GM12878 (cell line): ENCODE measurements around the gene CNTNAP2. TPM values are rescaled to one million over a fixed set of nuclear protein-coding genes. Genes with fewer than 3 reads are reported as not detected.

Experiments
- ATAC-seq: fragments of 200-7000 bp; cut with Tn5 transposase; 3 replicates; pipeline ENCODE4 v1.9.1; 2020; ENCODE audit warnings: mild to moderate bottlenecking, moderate library complexity
- BruUV-seq: library from RNA; stranded (reverse); fragments of 400-500 nt; replicated peaks from 2 replicates; lab custom pipeline; 2021; lab: Mats Ljungman, UMichigan
- CTCF ChIA-PET: fragments of 300-600 bp; sonication (Branson Sonifier 250); formaldehyde crosslinking; extraction: SDS; loops from one replicate; lab custom pipeline; 2021; ENCODE audit warnings: inconsistent platforms; lab: Yijun Ruan, JAX
- POLR2A ChIA-PET: fragments of 350-600 bp; formaldehyde crosslinking; extraction: SDS; loops from one replicate; lab custom pipeline; 2021; ENCODE audit warnings: inconsistent platforms; lab: Charles Lee
- RAD21 ChIA-PET: fragments of 300-600 bp; sonication (Branson Sonifier 250); formaldehyde crosslinking; loops from one replicate; lab custom pipeline; 2023; ENCODE audit warnings: antibody characterized with exemption; ENCODE audit not compliant: unreplicated experiment; lab: Charles Lee
- SMC1A ChIA-PET: fragments of 300-600 bp; sonication (Branson Sonifier 250); formaldehyde crosslinking; loops from one replicate; lab custom pipeline; 2023; ENCODE audit not compliant: unreplicated experiment, uncharacterized antibody; lab: Charles Lee
- DNase-seq: peaks from one replicate; pipeline ENCODE4 v3.0.0-alpha.2; 2011; ENCODE audit warnings: low read depth, low spot score
- FAIRE-seq: peaks from 3 replicates; lab custom pipeline; 2011; peaks lifted over from hg19 to GRCh38; lab: Jason Lieb, UNC
- H2AFZ ChIP-seq: 2 replicates; pipeline ENCODE4 v1.6.0; 2011; ENCODE audit warnings: low read depth, low read length, control low read depth; ENCODE audit not compliant: control insufficient read depth
- H3K27ac ChIP-seq: 2 replicates; pipeline ENCODE4 v1.5.1; 2011; ENCODE audit warnings: control low read depth; ENCODE audit not compliant: control insufficient read depth, insufficient read depth
- H3K27me3 ChIP-seq, 2 experiments: replicated peaks in 1 of 2; 2 replicates each; pipeline versions ENCODE4 v1.6.0 to v1.6.1; 2011; ENCODE audit warnings: low read length in 1 of 2; ENCODE audit not compliant: control insufficient read depth in 2 of 2, insufficient read depth in 2 of 2
- H3K36me3 ChIP-seq, 2 experiments: 2 replicates each; pipeline ENCODE4 v1.5.1; 2011; ENCODE audit warnings: low read length in 1 of 2; ENCODE audit not compliant: control insufficient read depth in 2 of 2, insufficient read depth in 2 of 2
- H3K4me1 ChIP-seq: 2 replicates; pipeline ENCODE4 v1.6.1; 2011; ENCODE audit warnings: mild to moderate bottlenecking, low read length, moderate library complexity, mixed read lengths; ENCODE audit not compliant: control insufficient read depth, insufficient read depth
- H3K4me2 ChIP-seq: 2 replicates; pipeline ENCODE4 v1.6.0; 2011; ENCODE audit warnings: control low read depth; ENCODE audit not compliant: control insufficient read depth, insufficient read depth
- H3K4me3 ChIP-seq: fragments of 200-600 bp; sonication (generic); 2 replicates; pipeline ENCODE4 v1.5.1; 2016
- H3K79me2 ChIP-seq: 2 replicates; pipeline ENCODE4 v1.6.0; 2011; ENCODE audit warnings: low read length; ENCODE audit not compliant: control insufficient read depth, insufficient read depth
- H3K9ac ChIP-seq: 2 replicates; pipeline ENCODE4 v1.8.0; 2011; ENCODE audit warnings: low read length, control low read depth, mixed read lengths; ENCODE audit not compliant: control insufficient read depth, insufficient read depth
- H3K9me3 ChIP-seq: replicated peaks from 3 replicates; pipeline ENCODE4 v1.5.1; 2011; ENCODE audit warnings: mild to moderate bottlenecking, low read length; ENCODE audit not compliant: control insufficient read depth, insufficient read depth
- H4K20me1 ChIP-seq: 2 replicates; pipeline ENCODE4 v1.6.0; 2011; ENCODE audit not compliant: control insufficient read depth, insufficient read depth
- BCL3 ChIP-seq: IDR thresholded peaks from 2 replicates; pipeline ENCODE4 v1.6.1; 2011; ENCODE audit warnings: borderline replicate concordance, low read depth, mild to moderate bottlenecking, moderate library complexity, low read length; ENCODE audit not compliant: insufficient read depth, poor library complexity, severe bottlenecking
- CEBPB ChIP-seq, 2 experiments: fragments of 150-350 bp in 1 of 2; IDR thresholded peaks; 2 replicates each; pipeline ENCODE4 v1.6.1; 2012 to 2014; ENCODE audit warnings: low read depth in 2 of 2, low read length in 2 of 2, borderline replicate concordance in 1 of 2, inconsistent platforms in 1 of 2
- CREM ChIP-seq: IDR thresholded peaks from 2 replicates; pipeline ENCODE4 v1.6.1; 2014; ENCODE audit warnings: antibody characterized with exemption, low read depth
- E2F4 ChIP-seq: IDR thresholded peaks from 2 replicates; pipeline ENCODE4 v1.6.1; 2012; ENCODE audit warnings: low read depth, low read length, improper control_type of control experiment
- EP300 ChIP-seq, 2 experiments: fragments of 150-350 bp in 1 of 2; IDR thresholded peaks; 2 replicates each; pipeline ENCODE4 v1.6.1; 2011 to 2012; ENCODE audit warnings: low read depth in 2 of 2, low read length in 2 of 2, borderline replicate concordance in 1 of 2, improper control_type of control experiment in 1 of 2, inconsistent platforms in 1 of 2; ENCODE audit not compliant: control insufficient read depth in 1 of 2
- ETV6 ChIP-seq, 2 experiments: fragments of 450-650 bp in 1 of 2; IDR thresholded peaks in 1 of 2; conservative IDR thresholded peaks in 1 of 2; 2 replicates each; pipeline ENCODE4 v1.6.1; 2014; ENCODE audit warnings: antibody characterized with exemption in 1 of 2, borderline replicate concordance in 1 of 2, low read depth in 1 of 2, mild to moderate bottlenecking in 1 of 2, moderate library complexity in 1 of 2
- FOXM1 ChIP-seq: IDR thresholded peaks from 2 replicates; pipeline ENCODE4 v1.6.1; 2012; ENCODE audit warnings: low read depth, mild to moderate bottlenecking, inconsistent platforms, low read length, moderate library complexity
- GATAD2B ChIP-seq: fragments of 450-650 bp; conservative IDR thresholded peaks from 2 replicates; pipeline ENCODE4 v1.6.1; 2017; ENCODE audit warnings: low read depth, mild to moderate bottlenecking, moderate library complexity
- KDM1A ChIP-seq: fragments of 200-600 bp; sonication (generic); IDR thresholded peaks from 2 replicates; pipeline ENCODE4 v1.6.1; 2016; ENCODE audit warnings: borderline replicate concordance
- KLF5 ChIP-seq: fragments of 450-650 bp; IDR thresholded peaks from 2 replicates; pipeline ENCODE4 v1.6.1; 2014; ENCODE audit warnings: mild to moderate bottlenecking; ENCODE audit not compliant: partially characterized antibody
- NBN ChIP-seq: fragments of 450-650 bp; IDR thresholded peaks from 2 replicates; pipeline ENCODE4 v1.6.1; 2016
- POLR2A ChIP-seq: IDR thresholded peaks from 2 replicates; pipeline ENCODE4 v1.6.1; 2011; ENCODE audit warnings: low read depth, mild to moderate bottlenecking, low read length
- POLR2AphosphoS2 ChIP-seq: IDR thresholded peaks from 2 replicates; pipeline ENCODE4 v1.6.1; 2011; ENCODE audit warnings: low read depth, mild to moderate bottlenecking, low read length, improper control_type of control experiment, moderate library complexity
- POLR2AphosphoS5 ChIP-seq: IDR thresholded peaks from 2 replicates; pipeline ENCODE4 v1.6.1; 2011; ENCODE audit warnings: mild to moderate bottlenecking, low read length, inconsistent platforms
- SMAD5 ChIP-seq: IDR thresholded peaks from 2 replicates; pipeline ENCODE4 v1.6.1; 2016; ENCODE audit warnings: antibody characterized with exemption, low read depth
- STAT3 ChIP-seq: IDR thresholded peaks from 2 replicates; pipeline ENCODE4 v1.6.1; 2011; ENCODE audit warnings: low read depth, low read length, improper control_type of control experiment
- TCF3 ChIP-seq: IDR thresholded peaks from 2 replicates; pipeline ENCODE4 v1.6.1; 2012; ENCODE audit warnings: low read depth, mild to moderate bottlenecking, low read length, borderline replicate concordance; ENCODE audit not compliant: insufficient read depth
- WGBS: methylation state at CpG from one replicate; pipeline ENCODE4 v1.1.6; 2016; ENCODE audit warnings: low lambda C conversion rate; ENCODE audit not compliant: insufficient replicate concordance, insufficient coverage; ENCODE audit errors: missing lambda C conversion rate; 5-methylcytosine and 5-hydroxymethylcytosine counted together
- in situ Hi-C: fragments of 300-500 bp; cut with MboI; formaldehyde crosslinking; loops from 9 replicates; pipeline ENCODE4 v1.14.3; 2018; ENCODE audit warnings: mixed read lengths
- intact Hi-C: fragments of 100-400 bp; cut with micrococcal nuclease; formaldehyde crosslinking; loops from one replicate; pipeline ENCODE4 v1.14.2; 2022; ENCODE audit not compliant: unreplicated experiment
- polyA plus RNA-seq, 11 experiments: library from polyadenylated mRNA; depleted of rRNA in 4 of 11; unstranded in 6 of 11; stranded (reverse) in 5 of 11; fragments of >200 nt; fragmentation: Nextera tagmentation in 4 of 11; fragmentation: Illumina TruSeq in 1 of 11; extraction: Ambion mirVana in 4 of 11; extraction: Trizol in 1 of 11; gene quantifications; 1 replicate in 1 of 11; 2 replicates in 10 of 11; pipeline versions ENCODE4 v1.2.1 to v1.2.3, GENCODE V29; 2011 to 2016; ENCODE audit warnings: inconsistent platforms in 2 of 11, missing spikeins in 2 of 11, low read depth in 1 of 11
- total RNA-seq, 4 experiments: library from RNA; depleted of rRNA in 3 of 4; stranded (reverse); fragments of >200 nt in 3 of 4; fragmentation: Illumina TruSeq in 1 of 4; extraction: Trizol in 1 of 4; gene quantifications; 2 replicates each; pipeline versions ENCODE4 v1.2.1 to v1.2.3, GENCODE V29; 2013 to 2021

The CNTNAP2 gene
- total and polyA plus RNA-seq, 10 of the 15 experiments (the other 5 are each of a cell fraction or from before 2014, with no cell fraction given): 0.03 to 0.08 (median 0.03) TPM; not detected in 7

- SMC1A ChIA-PET: interaction anchor here (0.6 kb wide), 1 partner anchor 138 kb away, joined by 3 read pairs; no protein-coding TSS in a partner anchor
- Histone ChIP-seq H3K4me1 (no peaks in the 10 kb centered on the region), H3K36me3 (no peaks in the 10 kb centered on the region), H3K27ac (no peak overlapping the region), H3K4me2 (no peak overlapping the region), H3K9ac (no peak overlapping the region), H3K27me3 (no peaks in the 10 kb centered on the region), H3K9me3 (no peaks in the 10 kb centered on the region), H3K4me3 (no peak overlapping the region), H4K20me1 (no peaks in the 10 kb centered on the region), H3K79me2 (no peaks in the 10 kb centered on the region), H2AFZ (no peak overlapping the region)
- POLR2A ChIA-PET: no interaction called here
- WGBS: 25% methylated on average over 2 of the region's 2 CpGs
- BruUV-seq: no TSS peak
- TF ChIP-seq ETV6 (conservative IDR thresholded peaks at IDR 0.05 in 1 of 2, IDR thresholded peaks at IDR 0.05 in 1 of 2; ENCODE audit: borderline replicate concordance in 1 of 2, low read depth in 1 of 2) (no peak), KDM1A (no peak), POLR2AphosphoS5 (no peak), CEBPB (IDR thresholded peaks at IDR 0.05; ENCODE audit: borderline replicate concordance in 1 of 2, low read depth in 2 of 2, low read length in 2 of 2) (no peak), POLR2AphosphoS2 (no peak), KLF5 (no peak), SMAD5 (no peak), EP300 (IDR thresholded peaks at IDR 0.05; ENCODE audit: borderline replicate concordance in 1 of 2, control insufficient read depth in 1 of 2, low read depth in 2 of 2, low read length in 2 of 2) (no peak), E2F4 (no peak), POLR2A (no peak), CREM (no peak), NBN (no peak), TCF3 (no peak), FOXM1 (no peak), STAT3 (no peak), BCL3 (no peak), GATAD2B (no peak)
- FAIRE-seq (no peak), DNase-seq (no peak), ATAC-seq (no peak)
- RAD21 ChIA-PET: no interaction called here
- in situ Hi-C loops: no loop called here
- intact Hi-C loops: no loop called here
- CTCF ChIA-PET: interaction anchor here (0.6 kb wide), 2 partner anchors 24 to 925 kb away, joined by 3 read pairs; no protein-coding TSS in a partner anchor
Observed at GRCh38 chr7:148017126-148017525, 1900.5 kb downstream of the CNTNAP2 start.
